Osteoblast (primary cell): ENCODE data around the gene GREB1L. TPM values are rescaled to one million over a fixed set of nuclear protein-coding genes. Genes with fewer than 3 reads are reported as not detected.

Source experiments
- DNase-seq: peaks from one replicate; pipeline ENCODE4 v3.0.0; 2011; ENCODE audit warnings: low spot score, mixed read lengths; ENCODE audit not compliant: insufficient read length; ENCODE audit errors: missing footprints
- H2AFZ ChIP-seq: 2 replicates; pipeline ENCODE4 v1.6.0; 2011; ENCODE audit warnings: mild to moderate bottlenecking, low read length
- H3K27ac ChIP-seq: 2 replicates; pipeline ENCODE4 v1.5.1; 2011; ENCODE audit warnings: mild to moderate bottlenecking, low read depth, low read length, moderate library complexity
- H3K27me3 ChIP-seq: 2 replicates; pipeline ENCODE4 v1.6.0; 2012; ENCODE audit warnings: mild to moderate bottlenecking, control low read depth, inconsistent platforms, low read length, moderate library complexity; ENCODE audit not compliant: insufficient read depth
- H3K36me3 ChIP-seq: 2 replicates; pipeline ENCODE4 v1.5.1; 2011; ENCODE audit warnings: mild to moderate bottlenecking, low read length, control low read depth, moderate library complexity; ENCODE audit not compliant: insufficient read depth
- H3K4me1 ChIP-seq: 2 replicates; pipeline ENCODE4 v1.5.1; 2011; ENCODE audit warnings: mild to moderate bottlenecking, low read length, control low read depth, moderate library complexity; ENCODE audit not compliant: insufficient read depth
- H3K4me2 ChIP-seq: 2 replicates; pipeline ENCODE4 v1.6.0; 2011; ENCODE audit warnings: mild to moderate bottlenecking, low read length; ENCODE audit not compliant: insufficient read depth
- H3K4me3 ChIP-seq: fragments of 200-600 bp; sonication (generic); 3 replicates; pipeline ENCODE4 v1.5.1; 2012; ENCODE audit warnings: mild to moderate bottlenecking, low read length, inconsistent platforms; ENCODE audit not compliant: insufficient read depth
- H3K79me2 ChIP-seq: 2 replicates; pipeline ENCODE4 v1.6.0; 2012; ENCODE audit warnings: mild to moderate bottlenecking, low read length, control low read depth, inconsistent platforms; ENCODE audit not compliant: insufficient read depth
- H3K9me3 ChIP-seq: 2 replicates; pipeline ENCODE4 v1.5.1; 2011; ENCODE audit warnings: low read depth, low read length, control low read depth
- H4K20me1 ChIP-seq: 2 replicates; pipeline ENCODE4 v1.6.0; 2012; ENCODE audit warnings: mild to moderate bottlenecking, low read length, control low read depth; ENCODE audit not compliant: insufficient read depth
- CTCF ChIP-seq: IDR thresholded peaks from 2 replicates; pipeline ENCODE4 v1.5.1; 2011; ENCODE audit warnings: mild to moderate bottlenecking, low read depth, low read length, moderate library complexity; ENCODE audit errors: extremely low read depth
- total RNA-seq: library from RNA; depleted of rRNA; stranded (reverse); fragments of >200 nt; gene quantifications from 2 replicates; pipeline ENCODE4 v1.2.3, GENCODE V29; 2012

Gene GREB1L
- total RNA-seq, 1 donor: 0.36 TPM

DNA sequence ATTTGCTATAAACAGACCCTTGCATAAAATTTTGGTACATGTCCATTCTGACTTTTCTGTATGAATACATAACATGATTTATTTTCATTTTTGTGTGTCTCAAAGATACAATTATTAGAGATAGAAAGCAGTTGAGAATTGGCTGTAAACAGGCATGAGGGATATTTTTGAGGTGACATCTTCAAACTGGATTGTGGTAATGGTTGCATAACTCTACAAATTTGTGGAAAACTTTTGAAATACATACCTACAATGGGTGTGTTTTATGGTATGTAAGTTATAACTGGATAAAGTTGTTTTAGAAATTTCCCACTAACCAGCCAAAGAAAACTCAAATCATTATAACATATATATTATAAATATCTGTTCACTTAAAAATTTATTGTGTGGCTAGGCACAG is 39.6 kb downstream of the GREB1L start:
- H3K4me2 ChIP-seq: no peak overlapping the region
- H2AFZ ChIP-seq: no peak overlapping the region
- H3K9me3 ChIP-seq: no peaks in the 10 kb centered on the region
- no peak for TF ChIP-seq CTCF
- no peaks in the 10 kb centered on the region for H3K4me1 ChIP-seq
- H4K20me1 ChIP-seq: no peaks in the 10 kb centered on the region
- no peaks in the 10 kb centered on the region for H3K36me3 ChIP-seq
- H3K27me3 ChIP-seq: peaks cover 4% of the 10 kb centered on the region
- no peak overlapping the region for H3K4me3 ChIP-seq
- H3K79me2 ChIP-seq: no peaks in the 10 kb centered on the region
- no peak overlapping the region for H3K27ac ChIP-seq
- DNase-seq: no peak

GRCh38 chr18:21284540-21284939 is 42.5 kb downstream of the GREB1L start:
- Histone ChIP-seq H3K27ac (no peak overlapping the region), H4K20me1 (no peaks in the 10 kb centered on the region), H3K4me1 (no peaks in the 10 kb centered on the region), H2AFZ (no peak overlapping the region), H3K36me3 (no peaks in the 10 kb centered on the region), H3K27me3 (peaks cover 4% of the 10 kb centered on the region), H3K4me2 (no peak overlapping the region), H3K4me3 (no peak overlapping the region), H3K79me2 (no peaks in the 10 kb centered on the region), H3K9me3 (no peaks in the 10 kb centered on the region)
- no peak for TF ChIP-seq CTCF
- DNase-seq: no peak

DNA sequence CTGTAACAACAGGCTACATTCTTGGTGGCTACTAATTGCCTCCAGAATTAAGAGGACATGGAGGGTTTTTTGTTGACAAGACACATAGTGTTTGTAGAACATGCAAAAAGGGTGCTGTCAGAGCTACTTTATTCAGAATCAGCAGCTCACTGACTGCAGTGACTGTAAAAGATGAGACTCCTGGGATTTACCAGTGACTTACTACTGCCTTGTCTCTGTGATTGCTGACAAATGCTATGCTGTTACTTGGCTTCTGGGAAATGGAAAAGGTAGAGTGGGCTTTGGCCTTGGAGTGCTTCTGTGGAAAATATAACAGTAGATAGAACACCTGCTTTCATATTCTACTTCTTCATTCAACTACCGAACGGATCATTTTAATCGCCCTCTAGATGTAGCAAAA is 47.8 kb downstream of the GREB1L start:
- Histone ChIP-seq H2AFZ (no peak overlapping the region), H3K79me2 (no peaks in the 10 kb centered on the region), H3K27me3 (no peaks in the 10 kb centered on the region), H3K4me1 (no peaks in the 10 kb centered on the region), H3K4me2 (no peak overlapping the region), H3K36me3 (no peaks in the 10 kb centered on the region), H3K4me3 (no peak overlapping the region), H3K9me3 (no peaks in the 10 kb centered on the region), H3K27ac (no peak overlapping the region), H4K20me1 (no peaks in the 10 kb centered on the region)
- DNase-seq: no peak
- no peak for TF ChIP-seq CTCF

DNA sequence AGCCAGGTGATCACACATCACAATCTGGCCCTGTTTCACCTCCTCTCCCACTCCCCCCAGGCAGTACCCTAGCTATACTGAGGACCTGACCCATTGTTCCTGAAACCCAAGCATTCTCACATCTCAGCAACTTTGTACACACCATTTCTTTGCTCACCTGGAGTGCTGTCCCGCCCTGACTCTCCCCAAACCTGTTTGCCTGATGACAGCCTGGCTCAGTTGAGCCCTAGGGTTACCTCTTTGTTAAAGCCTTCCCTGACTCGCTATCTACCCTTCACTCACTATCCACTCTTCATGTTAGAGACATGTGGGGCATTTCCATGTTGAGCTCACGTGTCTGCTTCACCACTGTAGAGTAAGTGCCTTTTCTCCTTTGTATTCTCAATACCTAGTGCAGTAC is 49.1 kb downstream of the GREB1L start:
- H3K4me2 ChIP-seq: no peak overlapping the region
- no peak overlapping the region for H3K4me3 ChIP-seq
- H3K79me2 ChIP-seq: no peaks in the 10 kb centered on the region
- no peaks in the 10 kb centered on the region for H3K9me3 ChIP-seq
- H3K4me1 ChIP-seq: no peaks in the 10 kb centered on the region
- no peak for TF ChIP-seq CTCF
- no peak for DNase-seq
- no peak overlapping the region for H3K27ac ChIP-seq
- H2AFZ ChIP-seq: no peak overlapping the region
- no peaks in the 10 kb centered on the region for H3K36me3 ChIP-seq
- no peaks in the 10 kb centered on the region for H3K27me3 ChIP-seq
- H4K20me1 ChIP-seq: no peaks in the 10 kb centered on the region
